SK-N-MC (cell line): ENCODE data around the gene BCDIN3D.

Experiments used
- DNase-seq: peaks from one replicate; pipeline ENCODE4 v3.0.0-alpha.2; 2011; ENCODE audit warnings: low read depth, low spot score
- H3K27ac ChIP-seq: fragments of 200-600 bp; sonication (generic); 2 replicates; pipeline ENCODE4 v1.5.1; 2016; ENCODE audit warnings: mixed run types
- H3K36me3 ChIP-seq: fragments of 200-600 bp; sonication (generic); 2 replicates; pipeline ENCODE4 v1.6.1; 2017; ENCODE audit warnings: antibody characterized with exemption, low read length, mixed read lengths; ENCODE audit not compliant: insufficient read depth
- H3K4me3 ChIP-seq: fragments of 200-600 bp; sonication (generic); 2 replicates; pipeline ENCODE4 v1.5.1; 2016
- H3K9ac ChIP-seq: fragments of 200-600 bp; sonication (generic); 2 replicates; pipeline ENCODE4 v1.8.0; 2017; ENCODE audit warnings: mixed run types, mixed read lengths; ENCODE audit not compliant: insufficient read length
- H3K9me3 ChIP-seq: fragments of 200-600 bp; sonication (generic); 2 replicates; pipeline ENCODE4 v1.6.1; 2017; ENCODE audit warnings: low read depth, mild to moderate bottlenecking, antibody characterized with exemption, low read length, moderate library complexity, mixed read lengths
- EZH2 ChIP-seq: fragments of 200-600 bp; sonication (generic); IDR thresholded peaks from one replicate; pipeline ENCODE4 v1.6.1; 2017; ENCODE audit warnings: antibody characterized with exemption
- FOXP2 ChIP-seq: optimal IDR thresholded peaks from 2 replicates; pipeline ENCODE3; 2011; ENCODE audit warnings: mild to moderate bottlenecking, moderate library complexity; ENCODE audit not compliant: insufficient read depth; ENCODE audit errors: extremely low read length, control extremely low read depth
- POLR2AphosphoS5 ChIP-seq: IDR thresholded peaks from 2 replicates; pipeline ENCODE4 v1.6.1; 2012; ENCODE audit warnings: mild to moderate bottlenecking, low read depth, low read length, borderline replicate concordance

BCDIN3D gene

GRCh38 chr12:49824416-49824815, 18.5 kb downstream of the BCDIN3D start:
- H3K9me3 ChIP-seq = no peaks in the 10 kb centered on the region
- TF ChIP-seq EZH2 (no peak), POLR2AphosphoS5 (no peak), FOXP2 (no peak)
- peaks cover 12% of the 10 kb centered on the region; the same call in 1 of the 2 replicates for H3K36me3 ChIP-seq
- no peak overlapping the region for H3K4me3 ChIP-seq
- no peak for DNase-seq
- no peak overlapping the region for H3K27ac ChIP-seq
- H3K9ac ChIP-seq = no peak overlapping the region

DNA sequence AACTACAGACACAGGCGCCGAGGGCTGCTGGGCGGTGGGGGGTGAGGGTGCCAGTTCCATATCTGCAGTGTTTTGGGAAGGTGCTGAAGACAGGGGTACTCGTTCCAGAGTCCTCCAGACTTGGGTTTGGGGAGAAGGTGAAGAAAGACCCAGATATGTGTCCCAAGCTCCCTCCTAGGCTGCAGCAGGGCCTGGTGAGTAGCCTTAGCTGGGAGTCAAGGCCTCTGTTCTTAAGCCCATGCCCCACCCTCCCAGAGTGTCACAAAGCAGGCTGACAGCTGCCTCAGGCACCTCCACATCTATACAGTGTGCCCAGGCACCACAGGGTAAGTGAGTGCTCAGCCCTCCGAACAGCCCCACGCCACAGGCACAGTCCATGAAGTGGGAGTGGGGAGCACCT, 19.0 kb downstream of the BCDIN3D start:
- TF ChIP-seq POLR2AphosphoS5 (no peak), FOXP2 (no peak), EZH2 (no peak)
- no peak overlapping the region for H3K4me3 ChIP-seq
- no peak for DNase-seq
- no peaks in the 10 kb centered on the region for H3K9me3 ChIP-seq
- peaks cover 12% of the 10 kb centered on the region; the same call in 1 of the 2 replicates for H3K36me3 ChIP-seq
- H3K9ac ChIP-seq = no peak overlapping the region
- no peak overlapping the region for H3K27ac ChIP-seq

DNA sequence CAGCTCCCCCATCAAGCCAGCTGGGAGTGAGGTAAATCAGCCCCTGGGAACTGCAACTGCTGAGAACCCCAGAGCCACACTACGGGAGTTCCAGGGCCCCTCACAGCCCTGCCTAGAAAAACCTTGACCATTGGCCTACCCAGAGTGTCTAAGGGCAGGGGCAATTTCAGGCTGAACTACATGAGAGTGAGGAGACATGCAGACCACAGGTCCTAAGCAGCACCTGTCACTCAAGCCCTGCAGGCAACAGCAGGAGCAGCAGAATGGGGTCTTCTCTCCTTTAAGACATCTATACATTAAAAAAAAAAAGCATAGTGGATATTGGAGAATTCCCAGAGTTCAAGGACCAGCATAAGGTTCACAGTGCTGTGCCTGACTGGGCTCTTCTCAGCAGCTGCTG, 19.6 kb downstream of the BCDIN3D start:
- Histone ChIP-seq H3K9ac (no peak overlapping the region), H3K4me3 (no peak overlapping the region), H3K9me3 (no peaks in the 10 kb centered on the region), H3K27ac (no peak overlapping the region), H3K36me3 (peaks cover 12% of the 10 kb centered on the region; the same call in 1 of the 2 replicates)
- TF ChIP-seq POLR2AphosphoS5 = no peak
- no peak for TF ChIP-seq EZH2
- no peak for TF ChIP-seq FOXP2
- DNase-seq = no peak

GRCh38 chr12:49821373-49822287, 21.3 kb downstream of the BCDIN3D start:
- Histone ChIP-seq H3K27ac (no peak overlapping the region; the same call in 1 of the 2 replicates), H3K4me3 (no peak overlapping the region), H3K36me3 (peaks cover 12% of the 10 kb centered on the region), H3K9me3 (no peaks in the 10 kb centered on the region), H3K9ac (no peak overlapping the region)
- TF ChIP-seq POLR2AphosphoS5 (no peak), EZH2 (no peak), FOXP2 (no peak)
- DNase-seq = no peak

- H3K4me3 ChIP-seq = no peak overlapping the region
- no peak for DNase-seq
- peaks cover 12% of the 10 kb centered on the region for H3K36me3 ChIP-seq
- 0 out of 2 replicates have a peak overlapping the region, but pooled peaks have one; percentile 42 for H3K27ac ChIP-seq
- H3K9me3 ChIP-seq = no peaks in the 10 kb centered on the region
- no peak overlapping the region for H3K9ac ChIP-seq
- TF ChIP-seq EZH2 = no peak
- no peak for TF ChIP-seq FOXP2
- TF ChIP-seq POLR2AphosphoS5 = no peak
These were observed 23.1 kb downstream of the BCDIN3D start for GRCh38 chr12:49819786-49820185.

DNA sequence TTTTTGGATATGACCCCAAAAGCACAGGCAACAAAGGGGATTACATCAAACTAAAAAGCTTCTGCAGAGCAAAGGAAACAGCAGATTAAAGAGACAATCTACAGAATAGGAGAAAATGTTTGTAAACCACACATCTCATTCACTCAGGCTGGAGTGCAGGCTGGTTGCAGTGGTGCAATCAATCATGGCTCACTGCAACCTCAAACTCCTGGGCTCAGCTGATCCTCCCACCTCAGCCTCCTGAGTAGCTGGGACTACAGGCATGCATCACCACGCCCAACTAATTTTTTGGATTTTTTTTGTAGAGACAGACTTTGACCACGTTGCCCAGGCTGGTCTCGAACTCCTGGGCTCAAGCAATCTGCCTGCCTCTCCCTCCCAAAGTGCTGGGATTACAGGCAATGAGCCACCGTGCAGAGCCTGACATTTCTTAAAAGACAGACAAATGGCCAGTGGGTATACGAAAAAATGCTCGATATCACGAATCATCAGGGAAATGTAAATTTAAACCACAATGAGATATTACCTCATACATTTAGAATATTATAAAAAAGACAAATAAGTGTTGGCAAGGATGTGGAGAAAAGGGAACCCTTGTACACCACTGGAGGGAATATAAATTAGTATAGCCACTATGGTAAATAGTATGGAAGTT, 24.5 kb downstream of the BCDIN3D start:
- no peaks in the 10 kb centered on the region for H3K9me3 ChIP-seq
- H3K4me3 ChIP-seq = no peak overlapping the region
- TF ChIP-seq FOXP2 = no peak
- no peak for DNase-seq
- no peak overlapping the region for H3K9ac ChIP-seq
- no peak overlapping the region for H3K27ac ChIP-seq
- H3K36me3 ChIP-seq = peaks cover 12% of the 10 kb centered on the region

DNA sequence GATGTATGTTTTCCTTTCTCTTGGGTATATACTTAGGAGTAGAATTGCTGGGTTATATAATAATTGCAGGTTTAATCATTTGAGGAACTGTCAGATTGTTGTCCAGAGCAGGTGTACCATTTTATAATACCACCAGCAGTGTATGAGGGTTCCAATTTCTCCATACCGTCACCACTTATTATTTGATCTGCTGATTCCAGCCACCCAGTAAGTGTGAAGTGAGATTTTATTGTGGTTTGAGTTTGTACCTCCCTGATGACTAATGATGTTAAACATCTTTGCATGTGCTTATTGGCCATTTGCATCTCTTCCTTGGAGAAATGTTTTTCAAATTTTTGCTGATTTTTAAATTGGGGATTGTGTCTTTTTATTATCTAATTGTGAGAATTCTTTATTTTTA, 29.8 kb downstream of the BCDIN3D start:
- DNase-seq = no peak

GRCh38 chr12:49811961-49812401, 30.9 kb downstream of the BCDIN3D start:
- no peaks in the 10 kb centered on the region for H3K9me3 ChIP-seq
- no peak for DNase-seq
- H3K4me3 ChIP-seq = no peak overlapping the region
- H3K36me3 ChIP-seq = no peaks in the 10 kb centered on the region; the same call in none of the 2 replicates
- H3K27ac ChIP-seq = no peak overlapping the region
- TF ChIP-seq POLR2AphosphoS5 (no peak), EZH2 (no peak), FOXP2 (no peak)
- no peak overlapping the region for H3K9ac ChIP-seq

More for the DNA sequence above, 29.8 kb downstream of the BCDIN3D start:
- TF ChIP-seq FOXP2 = no peak
- no peak for TF ChIP-seq POLR2AphosphoS5
- no peak for TF ChIP-seq EZH2
- Histone ChIP-seq H3K9ac (no peak overlapping the region), H3K4me3 (no peak overlapping the region), H3K27ac (no peak overlapping the region), H3K36me3 (no peaks in the 10 kb centered on the region; the same call in none of the 2 replicates), H3K9me3 (no peaks in the 10 kb centered on the region)
